SK-N-SH treated with all-trans-retinoic acid at 6 μM for 48 hours (cell line): ENCODE data around the gene MST1.

Experiments
- ATAC-seq: fragments of 200-7000 bp; cut with Tn5 transposase; 3 replicates; pipeline ENCODE4 v1.9.1; 2020; ENCODE audit warnings: mild to moderate bottlenecking, moderate library complexity
- ARNTL ChIP-seq: fragments of 450-650 bp; formaldehyde crosslinking; IDR thresholded peaks from 2 replicates; pipeline ENCODE4 v1.5.0; 2020; ENCODE audit warnings: low read depth, mild to moderate bottlenecking, moderate library complexity, borderline replicate concordance
- BACH2 ChIP-seq: fragments of 250-450 bp; sonication (Bioruptor Pico); IDR thresholded peaks from 2 replicates; pipeline ENCODE4 v1.9.0; 2021; ENCODE audit warnings: mild to moderate bottlenecking, borderline replicate concordance
- CREB5 ChIP-seq: fragments of 250-450 bp; sonication (Bioruptor Pico); IDR thresholded peaks from 2 replicates; pipeline ENCODE4 v1.5.1; 2020; ENCODE audit warnings: low read depth, mild to moderate bottlenecking, moderate library complexity
- CSDC2 ChIP-seq: fragments of 250-450 bp; sonication (Bioruptor Pico); IDR thresholded peaks from 2 replicates; pipeline ENCODE4 v1.5.0; 2020; ENCODE audit warnings: mild to moderate bottlenecking, moderate library complexity
- CSRNP3 ChIP-seq: fragments of 250-450 bp; sonication (Bioruptor Pico); IDR thresholded peaks from 2 replicates; pipeline ENCODE4 v1.5.1; 2021; ENCODE audit warnings: mild to moderate bottlenecking, moderate library complexity
- ESRRG ChIP-seq: fragments of 250-450 bp; sonication (Bioruptor Pico); IDR thresholded peaks from 2 replicates; pipeline ENCODE4 v1.6.1; 2021; ENCODE audit warnings: mild to moderate bottlenecking
- GLIS3 ChIP-seq: fragments of 250-450 bp; sonication (Bioruptor Pico); IDR thresholded peaks from 2 replicates; pipeline ENCODE4 v1.5.0; 2020; ENCODE audit warnings: mild to moderate bottlenecking, moderate library complexity
- ISL1 ChIP-seq: fragments of 250-450 bp; sonication (Bioruptor Pico); IDR thresholded peaks from 2 replicates; pipeline ENCODE4 v2.1.2; 2022; ENCODE audit warnings: mild to moderate bottlenecking, moderate library complexity
- OSR1 ChIP-seq: fragments of 250-450 bp; sonication (Bioruptor Pico); IDR thresholded peaks from 2 replicates; pipeline ENCODE4 v1.8.0; 2022; ENCODE audit warnings: moderate library complexity, mild to moderate bottlenecking, inconsistent platforms
- PPARA ChIP-seq: fragments of 250-450 bp; sonication (Bioruptor Pico); IDR thresholded peaks from 2 replicates; pipeline ENCODE4 v1.5.0; 2020; ENCODE audit warnings: mild to moderate bottlenecking, borderline replicate concordance
- RARB ChIP-seq: fragments of 250-450 bp; sonication (Bioruptor Pico); IDR thresholded peaks from 2 replicates; pipeline ENCODE4 v1.8.0; 2021; ENCODE audit warnings: mild to moderate bottlenecking, moderate library complexity
- SNAI2 ChIP-seq: fragments of 250-450 bp; sonication (Bioruptor Pico); IDR thresholded peaks from 2 replicates; pipeline ENCODE4 v1.5.0; 2020; ENCODE audit warnings: mild to moderate bottlenecking, moderate library complexity
- TCF4 ChIP-seq: fragments of 250-450 bp; sonication (Bioruptor Pico); IDR thresholded peaks from 2 replicates; pipeline ENCODE4 v1.8.0; 2021; ENCODE audit warnings: mild to moderate bottlenecking, moderate library complexity, borderline replicate concordance
- TOX ChIP-seq: fragments of 250-450 bp; sonication (Bioruptor Pico); IDR thresholded peaks from 2 replicates; pipeline ENCODE4 v1.8.0; 2021; ENCODE audit warnings: mild to moderate bottlenecking, moderate library complexity, borderline replicate concordance
- TSHZ2 ChIP-seq: fragments of 250-450 bp; sonication (Bioruptor Pico); IDR thresholded peaks from 2 replicates; pipeline ENCODE4 v1.5.0; 2020; ENCODE audit warnings: mild to moderate bottlenecking, moderate library complexity
- ZC3H10 ChIP-seq: fragments of 250-450 bp; sonication (Bioruptor Pico); IDR thresholded peaks from 2 replicates; pipeline ENCODE4 v1.5.1; 2021; ENCODE audit warnings: mild to moderate bottlenecking, moderate library complexity
- ZFP3 ChIP-seq: fragments of 250-450 bp; sonication (Bioruptor Pico); IDR thresholded peaks from 2 replicates; pipeline ENCODE4 v1.5.0; 2020; ENCODE audit warnings: mild to moderate bottlenecking, moderate library complexity
- ZFP30 ChIP-seq: fragments of 450-650 bp; formaldehyde crosslinking; IDR thresholded peaks from 2 replicates; pipeline ENCODE4 v1.5.0; 2022; ENCODE audit warnings: mild to moderate bottlenecking, moderate library complexity
- ZNF70 ChIP-seq: fragments of 450-650 bp; formaldehyde crosslinking; IDR thresholded peaks from 2 replicates; pipeline ENCODE4 v1.5.0; 2020; ENCODE audit warnings: mild to moderate bottlenecking, moderate library complexity
- ZNF8 ChIP-seq: fragments of 450-650 bp; formaldehyde crosslinking; IDR thresholded peaks from 2 replicates; pipeline ENCODE4 v1.5.0; 2020; ENCODE audit warnings: mild to moderate bottlenecking, moderate library complexity
- TF ChIP-seq, protein P1 (sequence below): fragments of 250-450 bp; sonication (Bioruptor Pico); IDR thresholded peaks from 2 replicates; pipeline ENCODE4 v1.8.0; 2021; ENCODE audit warnings: low read depth, mild to moderate bottlenecking, moderate library complexity, borderline replicate concordance
- TF ChIP-seq, protein P2 (sequence below): fragments of 250-450 bp; sonication (Bioruptor Pico); IDR thresholded peaks from 2 replicates; pipeline ENCODE4 v1.8.0; 2020; ENCODE audit warnings: mild to moderate bottlenecking, moderate library complexity, borderline replicate concordance

MST1 gene

GRCh38 chr3:49689046-49689907, at the start of gene MST1, which contains the start of gene RNF123:
Gene MST1 (minus strand): TSS chr3:49689474. CDS start chr3:49688691, 783 bp downstream.
Gene RNF123 (plus strand): TSS chr3:49689557. CDS start chr3:49691166, 1,609 bp downstream.
- ATAC-seq: peak; percentile 64
- TF ChIP-seq ZFP3 (peak; percentile 89), TCF4 (CRISPR knock-in tag) (no peak)

DNA sequence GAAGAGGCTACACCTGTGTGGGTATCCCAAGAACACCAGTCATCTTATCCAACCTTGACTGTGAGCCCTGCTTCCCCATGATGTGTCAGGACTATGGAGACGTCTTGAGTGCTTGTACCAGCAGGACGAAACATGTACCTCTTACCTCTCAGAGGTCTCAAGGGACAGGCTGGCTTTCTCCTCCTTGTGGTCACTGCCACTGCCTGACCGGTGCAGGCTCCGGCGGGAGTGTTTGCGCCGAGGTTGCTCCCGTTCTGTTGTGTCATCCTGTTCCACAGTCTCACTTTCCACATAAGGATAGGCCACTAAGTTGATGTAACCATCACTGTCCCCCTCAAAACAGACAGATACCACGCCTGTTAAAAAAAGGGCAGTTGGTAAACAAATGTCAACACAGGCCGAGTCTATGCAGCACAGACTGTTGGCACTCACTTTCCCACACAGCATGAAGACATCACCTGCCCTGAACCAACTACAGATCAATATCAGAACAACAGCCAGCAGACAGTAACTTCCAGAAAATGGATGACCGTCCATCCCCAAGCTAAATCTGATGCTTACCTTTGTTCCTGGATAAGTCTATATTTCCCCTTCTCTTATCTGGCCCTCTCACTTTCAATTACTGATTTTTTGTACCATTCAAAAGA, 48.9 kb upstream of the MST1 start:
- no peak for ATAC-seq
- TF ChIP-seq TCF4 (CRISPR knock-in tag): no peak
- TF ChIP-seq GLIS3 (CRISPR knock-in tag): no peak
- no peak for TF ChIP-seq CREB5
- no peak for TF ChIP-seq OSR1
- TF ChIP-seq ARNTL (CRISPR knock-in tag): no peak
- TF ChIP-seq ZNF8: no peak
- TF ChIP-seq BACH2 (CRISPR knock-in tag): no peak
- no peak for TF ChIP-seq ZNF70 (CRISPR knock-in tag)
- no peak for TF ChIP-seq RARB
- TF ChIP-seq, all 23 proteins: peak for 0

DNA sequence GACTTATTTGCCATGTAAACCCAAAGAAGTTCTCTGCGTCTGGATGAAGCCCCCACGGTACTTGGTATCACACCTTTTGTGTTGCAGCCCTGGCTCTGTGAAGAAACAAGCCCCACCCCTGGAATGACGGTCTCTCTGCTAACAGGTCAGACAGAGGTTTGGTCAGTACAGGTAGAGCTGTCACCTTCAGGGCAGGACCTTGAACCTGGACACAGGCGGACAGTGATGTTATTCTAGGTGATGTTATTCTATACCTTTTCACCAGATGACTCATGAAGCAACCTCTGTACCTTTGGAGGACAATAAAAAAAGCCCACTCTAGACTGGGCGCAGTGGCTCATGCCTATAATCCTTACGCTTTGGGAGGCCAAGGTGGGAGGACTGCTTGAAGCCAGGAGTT, 45.5 kb upstream of the MST1 start:
- TF ChIP-seq, protein P1, sequence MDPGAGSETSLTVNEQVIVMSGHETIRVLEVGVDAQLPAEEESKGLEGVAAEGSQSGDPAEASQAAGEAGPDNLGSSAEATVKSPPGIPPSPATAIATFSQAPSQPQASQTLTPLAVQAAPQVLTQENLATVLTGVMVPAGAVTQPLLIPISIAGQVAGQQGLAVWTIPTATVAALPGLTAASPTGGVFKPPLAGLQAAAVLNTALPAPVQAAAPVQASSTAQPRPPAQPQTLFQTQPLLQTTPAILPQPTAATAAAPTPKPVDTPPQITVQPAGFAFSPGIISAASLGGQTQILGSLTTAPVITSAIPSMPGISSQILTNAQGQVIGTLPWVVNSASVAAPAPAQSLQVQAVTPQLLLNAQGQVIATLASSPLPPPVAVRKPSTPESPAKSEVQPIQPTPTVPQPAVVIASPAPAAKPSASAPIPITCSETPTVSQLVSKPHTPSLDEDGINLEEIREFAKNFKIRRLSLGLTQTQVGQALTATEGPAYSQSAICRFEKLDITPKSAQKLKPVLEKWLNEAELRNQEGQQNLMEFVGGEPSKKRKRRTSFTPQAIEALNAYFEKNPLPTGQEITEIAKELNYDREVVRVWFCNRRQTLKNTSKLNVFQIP: no peak
- no peak for TF ChIP-seq CREB5
- TF ChIP-seq, protein P2, sequence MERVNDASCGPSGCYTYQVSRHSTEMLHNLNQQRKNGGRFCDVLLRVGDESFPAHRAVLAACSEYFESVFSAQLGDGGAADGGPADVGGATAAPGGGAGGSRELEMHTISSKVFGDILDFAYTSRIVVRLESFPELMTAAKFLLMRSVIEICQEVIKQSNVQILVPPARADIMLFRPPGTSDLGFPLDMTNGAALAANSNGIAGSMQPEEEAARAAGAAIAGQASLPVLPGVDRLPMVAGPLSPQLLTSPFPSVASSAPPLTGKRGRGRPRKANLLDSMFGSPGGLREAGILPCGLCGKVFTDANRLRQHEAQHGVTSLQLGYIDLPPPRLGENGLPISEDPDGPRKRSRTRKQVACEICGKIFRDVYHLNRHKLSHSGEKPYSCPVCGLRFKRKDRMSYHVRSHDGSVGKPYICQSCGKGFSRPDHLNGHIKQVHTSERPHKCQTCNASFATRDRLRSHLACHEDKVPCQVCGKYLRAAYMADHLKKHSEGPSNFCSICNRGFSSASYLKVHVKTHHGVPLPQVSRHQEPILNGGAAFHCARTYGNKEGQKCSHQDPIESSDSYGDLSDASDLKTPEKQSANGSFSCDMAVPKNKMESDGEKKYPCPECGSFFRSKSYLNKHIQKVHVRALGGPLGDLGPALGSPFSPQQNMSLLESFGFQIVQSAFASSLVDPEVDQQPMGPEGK (CRISPR knock-in tag): no peak
- TF ChIP-seq TSHZ2 (CRISPR knock-in tag): no peak
- no peak for TF ChIP-seq RARB
- no peak for TF ChIP-seq ZFP30 (CRISPR knock-in tag)
- no peak for TF ChIP-seq CSRNP3 (CRISPR knock-in tag)
- TF ChIP-seq ARNTL (CRISPR knock-in tag): no peak
- TF ChIP-seq ZFP3: no peak
- TF ChIP-seq ZNF8: no peak
- TF ChIP-seq PPARA: no peak
- TF ChIP-seq SNAI2: no peak
- no peak for TF ChIP-seq TOX (CRISPR knock-in tag)
- TF ChIP-seq CSDC2 (CRISPR knock-in tag): no peak
- TF ChIP-seq ISL1 (CRISPR knock-in tag): no peak
- no peak for TF ChIP-seq BACH2 (CRISPR knock-in tag)
- no peak for TF ChIP-seq OSR1
- TF ChIP-seq ZC3H10 (CRISPR knock-in tag): no peak
- TF ChIP-seq GLIS3 (CRISPR knock-in tag): no peak
- no peak for TF ChIP-seq ESRRG (CRISPR knock-in tag)
- no peak for ATAC-seq
